GM12878 (cell line): ENCODE measurements around the gene KCNN3. TPM values are rescaled to one million over a fixed set of nuclear protein-coding genes. Genes with fewer than 3 reads are reported as not detected.

Source experiments
- ATAC-seq: fragments of 200-7000 bp; cut with Tn5 transposase; 3 replicates; pipeline ENCODE4 v1.9.1; 2020; ENCODE audit warnings: mild to moderate bottlenecking, moderate library complexity
- BruUV-seq: library from RNA; stranded (reverse); fragments of 400-500 nt; replicated peaks from 2 replicates; lab custom pipeline; 2021; lab: Mats Ljungman, UMichigan
- CTCF ChIA-PET: fragments of 300-600 bp; sonication (Branson Sonifier 250); formaldehyde crosslinking; extraction: SDS; loops from one replicate; lab custom pipeline; 2021; ENCODE audit warnings: inconsistent platforms; lab: Yijun Ruan, JAX
- POLR2A ChIA-PET: fragments of 350-600 bp; formaldehyde crosslinking; extraction: SDS; loops from one replicate; lab custom pipeline; 2021; ENCODE audit warnings: inconsistent platforms; lab: Charles Lee
- RAD21 ChIA-PET: fragments of 300-600 bp; sonication (Branson Sonifier 250); formaldehyde crosslinking; loops from one replicate; lab custom pipeline; 2023; ENCODE audit warnings: antibody characterized with exemption; ENCODE audit not compliant: unreplicated experiment; lab: Charles Lee
- SMC1A ChIA-PET: fragments of 300-600 bp; sonication (Branson Sonifier 250); formaldehyde crosslinking; loops from one replicate; lab custom pipeline; 2023; ENCODE audit not compliant: unreplicated experiment, uncharacterized antibody; lab: Charles Lee
- DNase-seq: peaks from one replicate; pipeline ENCODE4 v3.0.0-alpha.2; 2011; ENCODE audit warnings: low read depth, low spot score
- FAIRE-seq: peaks from 3 replicates; lab custom pipeline; 2011; peaks lifted over from hg19 to GRCh38; lab: Jason Lieb, UNC
- H2AFZ ChIP-seq: 2 replicates; pipeline ENCODE4 v1.6.0; 2011; ENCODE audit warnings: low read depth, low read length, control low read depth; ENCODE audit not compliant: control insufficient read depth
- H3K27ac ChIP-seq: 2 replicates; pipeline ENCODE4 v1.5.1; 2011; ENCODE audit warnings: control low read depth; ENCODE audit not compliant: control insufficient read depth, insufficient read depth
- H3K27me3 ChIP-seq, 2 experiments: replicated peaks in 1 of 2; 2 replicates each; pipeline versions ENCODE4 v1.6.0 to v1.6.1; 2011; ENCODE audit warnings: low read length in 1 of 2; ENCODE audit not compliant: control insufficient read depth in 2 of 2, insufficient read depth in 2 of 2
- H3K36me3 ChIP-seq, 2 experiments: 2 replicates each; pipeline ENCODE4 v1.5.1; 2011; ENCODE audit warnings: low read length in 1 of 2; ENCODE audit not compliant: control insufficient read depth in 2 of 2, insufficient read depth in 2 of 2
- H3K4me1 ChIP-seq: 2 replicates; pipeline ENCODE4 v1.6.1; 2011; ENCODE audit warnings: mild to moderate bottlenecking, low read length, moderate library complexity, mixed read lengths; ENCODE audit not compliant: control insufficient read depth, insufficient read depth
- H3K4me2 ChIP-seq: 2 replicates; pipeline ENCODE4 v1.6.0; 2011; ENCODE audit warnings: control low read depth; ENCODE audit not compliant: control insufficient read depth, insufficient read depth
- H3K4me3 ChIP-seq: fragments of 200-600 bp; sonication (generic); 2 replicates; pipeline ENCODE4 v1.5.1; 2016
- H3K79me2 ChIP-seq: 2 replicates; pipeline ENCODE4 v1.6.0; 2011; ENCODE audit warnings: low read length; ENCODE audit not compliant: control insufficient read depth, insufficient read depth
- H3K9ac ChIP-seq: 2 replicates; pipeline ENCODE4 v1.8.0; 2011; ENCODE audit warnings: low read length, control low read depth, mixed read lengths; ENCODE audit not compliant: control insufficient read depth, insufficient read depth
- H3K9me3 ChIP-seq: replicated peaks from 3 replicates; pipeline ENCODE4 v1.5.1; 2011; ENCODE audit warnings: mild to moderate bottlenecking, low read length; ENCODE audit not compliant: control insufficient read depth, insufficient read depth
- H4K20me1 ChIP-seq: 2 replicates; pipeline ENCODE4 v1.6.0; 2011; ENCODE audit not compliant: control insufficient read depth, insufficient read depth
- POLR2AphosphoS2 ChIP-seq: IDR thresholded peaks from 2 replicates; pipeline ENCODE4 v1.6.1; 2011; ENCODE audit warnings: low read depth, mild to moderate bottlenecking, low read length, improper control_type of control experiment, moderate library complexity
- RB1 ChIP-seq: fragments of 450-650 bp; formaldehyde crosslinking; IDR thresholded peaks from 2 replicates; pipeline ENCODE4 v1.6.1; 2017; ENCODE audit warnings: mild to moderate bottlenecking, borderline replicate concordance
- REST ChIP-seq: IDR thresholded peaks from 2 replicates; pipeline ENCODE4 v1.6.1; 2012; ENCODE audit warnings: mild to moderate bottlenecking, low read depth, low read length
- ZBTB4 ChIP-seq: fragments of 450-650 bp; formaldehyde crosslinking; IDR thresholded peaks from 2 replicates; pipeline ENCODE4 v1.4.0; 2022; ENCODE audit warnings: mild to moderate bottlenecking, moderate library complexity
- ZBTB40 ChIP-seq: fragments of 450-650 bp; IDR thresholded peaks from 2 replicates; pipeline ENCODE4 v1.6.1; 2016; ENCODE audit warnings: mild to moderate bottlenecking, moderate library complexity, borderline replicate concordance
- WGBS: methylation state at CpG from one replicate; pipeline ENCODE4 v1.1.6; 2016; ENCODE audit warnings: low lambda C conversion rate; ENCODE audit not compliant: insufficient replicate concordance, insufficient coverage; ENCODE audit errors: missing lambda C conversion rate; 5-methylcytosine and 5-hydroxymethylcytosine counted together
- in situ Hi-C: fragments of 300-500 bp; cut with MboI; formaldehyde crosslinking; loops from 9 replicates; pipeline ENCODE4 v1.14.3; 2018; ENCODE audit warnings: mixed read lengths
- intact Hi-C: fragments of 100-400 bp; cut with micrococcal nuclease; formaldehyde crosslinking; loops from one replicate; pipeline ENCODE4 v1.14.2; 2022; ENCODE audit not compliant: unreplicated experiment
- polyA plus RNA-seq, 11 experiments: library from polyadenylated mRNA; depleted of rRNA in 4 of 11; unstranded in 6 of 11; stranded (reverse) in 5 of 11; fragments of >200 nt; fragmentation: Nextera tagmentation in 4 of 11; fragmentation: Illumina TruSeq in 1 of 11; extraction: Ambion mirVana in 4 of 11; extraction: Trizol in 1 of 11; gene quantifications; 1 replicate in 1 of 11; 2 replicates in 10 of 11; pipeline versions ENCODE4 v1.2.1 to v1.2.3, GENCODE V29; 2011 to 2016; ENCODE audit warnings: inconsistent platforms in 2 of 11, missing spikeins in 2 of 11, low read depth in 1 of 11
- total RNA-seq, 4 experiments: library from RNA; depleted of rRNA in 3 of 4; stranded (reverse); fragments of >200 nt in 3 of 4; fragmentation: Illumina TruSeq in 1 of 4; extraction: Trizol in 1 of 4; gene quantifications; 2 replicates each; pipeline versions ENCODE4 v1.2.1 to v1.2.3, GENCODE V29; 2013 to 2021
- TF ChIP-seq, protein P1 (sequence below): fragments of 450-650 bp; IDR thresholded peaks from 2 replicates; pipeline ENCODE4 v1.6.1; 2018; ENCODE audit warnings: borderline replicate concordance, mild to moderate bottlenecking; ENCODE audit not compliant: partially characterized antibody
- TF ChIP-seq, protein P2 (sequence below): IDR thresholded peaks from 2 replicates; pipeline ENCODE4 v1.6.1; 2012; ENCODE audit warnings: low read length, inconsistent platforms

KCNN3 gene
- total and polyA plus RNA-seq, 10 of the 15 experiments (the other 5 are each of a cell fraction or from before 2014, with no cell fraction given), result 3.5 to 26.4 (median 14.9) TPM

- FAIRE-seq, result no peak
- intact Hi-C loops, result no loop called here
- Histone ChIP-seq H3K9ac (no peak overlapping the region), H2AFZ (no peak overlapping the region), H3K4me2 (no peak overlapping the region), H4K20me1 (no peaks in the 10 kb centered on the region), H3K4me1 (peaks cover 4% of the 10 kb centered on the region; the same call in 1 of the 2 replicates), H3K9me3 (no peaks in the 10 kb centered on the region), H3K79me2 (no peaks in the 10 kb centered on the region), H3K27ac (no peak overlapping the region), H3K36me3 (no peaks in the 10 kb centered on the region), H3K27me3 (no peaks in the 10 kb centered on the region), H3K4me3 (no peak overlapping the region)
- in situ Hi-C loops, result no loop called here
- RAD21 ChIA-PET, result interaction anchor here (0.7 to 1.4 kb wide), 3 partner anchors 17 to 156 kb away, joined by 3 read pairs; no protein-coding TSS in a partner anchor
- POLR2A ChIA-PET, result no interaction called here
- 0% methylated on average over 2 of the region's 2 CpGs for WGBS
- no peak for DNase-seq
- ATAC-seq, result no peak
- CTCF ChIA-PET, result interaction anchor here (0.7 to 1.6 kb wide), 3 partner anchors 12 to 405 kb away, joined by 3 to 4 read pairs (median 3); no protein-coding TSS in a partner anchor
- SMC1A ChIA-PET, result interaction anchor here (0.8 to 1.4 kb wide), 3 partner anchors 16 to 188 kb away, joined by 3 to 5 read pairs (median 3); no protein-coding TSS in a partner anchor
- no TSS peak for BruUV-seq
- no peak for TF ChIP-seq ZBTB40
- no peak for TF ChIP-seq REST
- TF ChIP-seq, protein P1, sequence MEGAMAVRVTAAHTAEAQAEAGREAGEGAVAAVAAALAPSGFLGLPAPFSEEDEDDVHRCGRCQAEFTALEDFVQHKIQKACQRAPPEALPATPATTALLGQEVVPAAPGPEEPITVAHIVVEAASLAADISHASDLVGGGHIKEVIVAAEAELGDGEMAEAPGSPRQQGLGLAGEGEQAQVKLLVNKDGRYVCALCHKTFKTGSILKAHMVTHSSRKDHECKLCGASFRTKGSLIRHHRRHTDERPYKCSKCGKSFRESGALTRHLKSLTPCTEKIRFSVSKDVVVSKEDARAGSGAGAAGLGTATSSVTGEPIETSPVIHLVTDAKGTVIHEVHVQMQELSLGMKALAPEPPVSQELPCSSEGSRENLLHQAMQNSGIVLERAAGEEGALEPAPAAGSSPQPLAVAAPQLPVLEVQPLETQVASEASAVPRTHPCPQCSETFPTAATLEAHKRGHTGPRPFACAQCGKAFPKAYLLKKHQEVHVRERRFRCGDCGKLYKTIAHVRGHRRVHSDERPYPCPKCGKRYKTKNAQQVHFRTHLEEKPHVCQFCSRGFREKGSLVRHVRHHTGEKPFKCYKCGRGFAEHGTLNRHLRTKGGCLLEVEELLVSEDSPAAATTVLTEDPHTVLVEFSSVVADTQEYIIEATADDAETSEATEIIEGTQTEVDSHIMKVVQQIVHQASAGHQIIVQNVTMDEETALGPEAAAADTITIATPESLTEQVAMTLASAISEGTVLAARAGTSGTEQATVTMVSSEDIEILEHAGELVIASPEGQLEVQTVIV, result no peak
- TF ChIP-seq, protein P2, sequence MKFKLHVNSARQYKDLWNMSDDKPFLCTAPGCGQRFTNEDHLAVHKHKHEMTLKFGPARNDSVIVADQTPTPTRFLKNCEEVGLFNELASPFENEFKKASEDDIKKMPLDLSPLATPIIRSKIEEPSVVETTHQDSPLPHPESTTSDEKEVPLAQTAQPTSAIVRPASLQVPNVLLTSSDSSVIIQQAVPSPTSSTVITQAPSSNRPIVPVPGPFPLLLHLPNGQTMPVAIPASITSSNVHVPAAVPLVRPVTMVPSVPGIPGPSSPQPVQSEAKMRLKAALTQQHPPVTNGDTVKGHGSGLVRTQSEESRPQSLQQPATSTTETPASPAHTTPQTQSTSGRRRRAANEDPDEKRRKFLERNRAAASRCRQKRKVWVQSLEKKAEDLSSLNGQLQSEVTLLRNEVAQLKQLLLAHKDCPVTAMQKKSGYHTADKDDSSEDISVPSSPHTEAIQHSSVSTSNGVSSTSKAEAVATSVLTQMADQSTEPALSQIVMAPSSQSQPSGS, result no peak
- no peak for TF ChIP-seq RB1
- TF ChIP-seq ZBTB4 (CRISPR knock-in tag), result no peak
- no peak for TF ChIP-seq POLR2AphosphoS2
These were observed 183.6 kb downstream of the KCNN3 start for GRCh38 chr1:154686507-154686906.
